GM12892 (cell line): ENCODE data around the gene ZNF792.

ENCODE experiments used
- POLR2A ChIP-seq: IDR thresholded peaks from 2 replicates; pipeline ENCODE4 v1.6.1; 2011; ENCODE audit warnings: low read depth, low read length, control low read depth
- POLR2AphosphoS5 ChIP-seq: IDR thresholded peaks from 2 replicates; pipeline ENCODE4 v1.6.1; 2011; ENCODE audit warnings: low read depth, low read length, control low read depth
- TAF1 ChIP-seq: IDR thresholded peaks from 2 replicates; pipeline ENCODE4 v1.6.1; 2011; ENCODE audit warnings: low read depth, mild to moderate bottlenecking, control low read depth, low read length, borderline replicate concordance

- no peak for TF ChIP-seq POLR2AphosphoS5
- peak; percentile 33; the same call in 1 of the 2 replicates for TF ChIP-seq POLR2A
- TF ChIP-seq TAF1 = no peak
Measured at GRCh38 chr19:34998777-34999497, 34.9 kb upstream of the ZNF792 start.
